Trophoblast cell (in vitro differentiated cells and primary cell): ENCODE measurements around the gene MYT1.

ENCODE experiments used
- DNase-seq, 2 donors: peaks; one replicate each; pipeline ENCODE4 v3.0.0-alpha.2; 2016
- H2AFZ ChIP-seq: 2 replicates; pipeline ENCODE4 v1.6.1; 2013; ENCODE audit warnings: low read length, moderate library complexity, mild to moderate bottlenecking; ENCODE audit not compliant: insufficient read depth, poor library complexity
- H2AK5ac ChIP-seq: 2 replicates; pipeline ENCODE4 v1.6.1; 2013; ENCODE audit warnings: mild to moderate bottlenecking, low read length
- H2BK120ac ChIP-seq: 2 replicates; pipeline ENCODE4 v1.6.1; 2013; ENCODE audit warnings: low read length, mild to moderate bottlenecking, moderate library complexity; ENCODE audit not compliant: insufficient read depth, poor library complexity
- H2BK12ac ChIP-seq: 2 replicates; pipeline ENCODE4 v1.6.1; 2013; ENCODE audit warnings: mild to moderate bottlenecking, low read length, moderate library complexity
- H2BK5ac ChIP-seq: 2 replicates; pipeline ENCODE4 v1.6.1; 2013; ENCODE audit warnings: low read length, low read depth, moderate library complexity, mild to moderate bottlenecking; ENCODE audit not compliant: poor library complexity
- H3K14ac ChIP-seq: 2 replicates; pipeline ENCODE4 v1.6.1; 2013; ENCODE audit warnings: mild to moderate bottlenecking, low read length
- H3K18ac ChIP-seq: 2 replicates; pipeline ENCODE4 v1.6.1; 2013; ENCODE audit warnings: mild to moderate bottlenecking, low read length
- H3K23ac ChIP-seq: 2 replicates; pipeline ENCODE4 v1.6.1; 2013; ENCODE audit warnings: low read length
- H3K27ac ChIP-seq: 2 replicates; pipeline ENCODE4 v1.5.1; 2013; ENCODE audit warnings: low read depth, mild to moderate bottlenecking, inconsistent platforms, low read length, moderate library complexity
- H3K27me3 ChIP-seq: 2 replicates; pipeline ENCODE4 v1.6.1; 2013; ENCODE audit warnings: inconsistent platforms, mild to moderate bottlenecking, low read length, moderate library complexity; ENCODE audit not compliant: insufficient read depth
- H3K36me3 ChIP-seq, 2 experiments: 1 replicate in 1 of 2; 2 replicates in 1 of 2; pipeline ENCODE4 v1.6.1; 2013; ENCODE audit warnings: low read length in 2 of 2, mild to moderate bottlenecking in 2 of 2, moderate library complexity in 1 of 2; ENCODE audit not compliant: insufficient read depth in 2 of 2, control insufficient read depth in 1 of 2
- H3K4ac ChIP-seq: 2 replicates; pipeline ENCODE4 v1.6.1; 2013; ENCODE audit warnings: low read depth, mild to moderate bottlenecking, low read length, moderate library complexity
- H3K4me1 ChIP-seq, 2 experiments: 1 replicate in 1 of 2; 2 replicates in 1 of 2; pipeline ENCODE4 v1.6.1; 2013; ENCODE audit warnings: low read length in 2 of 2, mild to moderate bottlenecking in 2 of 2, moderate library complexity in 1 of 2; ENCODE audit not compliant: insufficient read depth in 2 of 2, control insufficient read depth in 1 of 2
- H3K4me2 ChIP-seq: 2 replicates; pipeline ENCODE4 v1.6.1; 2013; ENCODE audit warnings: inconsistent platforms, mild to moderate bottlenecking, low read length, moderate library complexity
- H3K4me3 ChIP-seq: 2 replicates; pipeline ENCODE4 v1.5.1; 2013; ENCODE audit warnings: mild to moderate bottlenecking, low read depth, low read length, inconsistent platforms
- H3K79me1 ChIP-seq: one replicate; pipeline ENCODE4 v1.6.1; 2013; ENCODE audit warnings: low read length
- H3K79me2 ChIP-seq: 2 replicates; pipeline ENCODE4 v1.6.1; 2013; ENCODE audit warnings: low read length, mild to moderate bottlenecking; ENCODE audit not compliant: control insufficient read depth, insufficient read depth, poor library complexity
- H3K9ac ChIP-seq: 2 replicates; pipeline ENCODE4 v1.6.1; 2013; ENCODE audit warnings: mild to moderate bottlenecking, low read length
- H3K9me3 ChIP-seq: 2 replicates; pipeline ENCODE4 v1.6.1; 2013; ENCODE audit warnings: low read depth, mild to moderate bottlenecking, control low read depth, inconsistent platforms, low read length; ENCODE audit not compliant: insufficient read depth
- H4K12ac ChIP-seq: 2 replicates; pipeline ENCODE4 v1.6.1; 2013; ENCODE audit warnings: low read depth, mild to moderate bottlenecking, low read length, moderate library complexity
- H4K8ac ChIP-seq: 2 replicates; pipeline ENCODE4 v1.6.1; 2013; ENCODE audit warnings: low read depth, mild to moderate bottlenecking, low read length, moderate library complexity
- H4K91ac ChIP-seq: one replicate; pipeline ENCODE4 v1.6.1; 2013; ENCODE audit warnings: low read depth, mild to moderate bottlenecking, low read length, moderate library complexity
- WGBS: extraction: QIAGEN DNeasy Blood & Tissue Kit; methylation state at CpG from one replicate; pipeline ENCODE4 v1.1.7; 2013; ENCODE audit warnings: missing lambda C conversion rate; ENCODE audit not compliant: insufficient read length, insufficient coverage; ENCODE audit errors: extremely low coverage; 5-methylcytosine and 5-hydroxymethylcytosine counted together

The MYT1 gene

GRCh38 chr20:64257107-64257757, 93.0 kb downstream of the MYT1 start:
- Histone ChIP-seq H3K14ac (no peak overlapping the region), H2AK5ac (no peak overlapping the region), H3K27ac (no peak overlapping the region), H3K27me3 (no peaks in the 10 kb centered on the region), H3K4me1 (peaks cover 18 to 19% of the 10 kb centered on the region in 2 experiments), H3K79me2 (peaks cover 8% of the 10 kb centered on the region), H4K91ac (no peak overlapping the region), H3K79me1 (peaks cover 13% of the 10 kb centered on the region), H4K12ac (no peak overlapping the region), H4K8ac (no peak overlapping the region), H2BK5ac (no peak overlapping the region), H2BK12ac (no peak overlapping the region), H3K4me2 (no peak overlapping the region), H3K18ac (no peak overlapping the region), H2BK120ac (no peak overlapping the region), H3K4me3 (no peak overlapping the region), H2AFZ (no peak overlapping the region), H3K36me3 (peaks cover under 1 to 2% of the 10 kb centered on the region in 2 experiments), H3K23ac (no peak overlapping the region), H3K4ac (no peak overlapping the region), H3K9ac (peak overlapping the region; percentile 2), H3K9me3 (no peaks in the 10 kb centered on the region)
- DNase-seq: no peak
- 100% methylated on average over 2 of the region's 13 CpGs for WGBS

DNA sequence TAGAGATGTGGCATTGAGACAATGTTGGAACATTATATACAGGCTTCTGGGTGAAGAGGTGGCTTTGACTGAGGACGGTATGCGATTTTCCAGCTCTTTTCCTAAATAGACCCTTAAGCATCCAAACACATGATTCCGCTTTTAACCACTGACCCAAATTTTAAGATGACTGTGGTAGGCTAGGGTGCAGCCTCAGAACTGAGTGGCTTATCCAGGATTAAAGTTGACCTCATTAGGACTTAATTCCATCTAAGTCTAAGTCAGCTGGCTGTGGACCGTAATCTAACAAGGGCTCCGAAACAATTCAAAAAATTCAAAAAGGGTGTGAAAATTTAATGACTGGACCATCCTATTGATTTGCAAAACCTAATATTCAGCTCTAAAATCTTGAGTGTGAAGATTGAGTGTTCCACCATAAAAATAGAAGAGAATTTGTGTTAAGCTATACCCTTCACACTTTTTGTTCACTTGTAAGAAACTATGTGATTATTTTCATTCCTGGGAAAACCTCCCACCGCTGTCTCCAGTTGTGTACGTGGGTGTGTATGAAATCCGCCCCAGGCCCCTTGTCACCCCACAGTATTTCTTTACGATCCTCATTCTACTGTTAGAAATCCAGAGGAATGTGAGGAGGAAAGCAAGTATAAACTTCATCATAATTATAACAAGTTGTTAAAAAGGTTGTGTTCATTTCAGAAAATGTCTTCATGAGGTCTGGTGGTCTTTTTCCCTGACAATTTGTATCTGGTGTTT, 94.0 kb downstream of the MYT1 start:
- Histone ChIP-seq H2BK5ac (no peak overlapping the region), H3K27ac (no peak overlapping the region), H3K27me3 (no peaks in the 10 kb centered on the region), H3K79me1 (peaks cover 13% of the 10 kb centered on the region), H3K4ac (no peak overlapping the region), H3K14ac (no peak overlapping the region), H3K79me2 (peaks cover 8% of the 10 kb centered on the region), H3K23ac (no peak overlapping the region), H3K36me3 (peaks cover 2 to 6% of the 10 kb centered on the region in 2 experiments), H3K9ac (no peak overlapping the region), H2BK12ac (no peak overlapping the region), H2BK120ac (no peak overlapping the region), H2AK5ac (no peak overlapping the region), H4K91ac (no peak overlapping the region), H3K4me1 (peaks cover 18 to 22% of the 10 kb centered on the region in 2 experiments), H3K4me3 (no peak overlapping the region), H4K8ac (no peak overlapping the region), H3K18ac (no peak overlapping the region), H3K9me3 (peaks cover 1% of the 10 kb centered on the region), H2AFZ (no peak overlapping the region), H4K12ac (no peak overlapping the region), H3K4me2 (no peak overlapping the region)
- no CpG with 5 or more reads among the region's 9 CpGs for WGBS
- DNase-seq: no peak

GRCh38 chr20:64260239-64260638, 96.0 kb downstream of the MYT1 start:
- peaks cover 6% of the 10 kb centered on the region for H3K79me2 ChIP-seq
- H3K27me3 ChIP-seq: no peaks in the 10 kb centered on the region
- no peak overlapping the region for H2BK120ac ChIP-seq
- no peak overlapping the region for H3K4ac ChIP-seq
- H3K4me3 ChIP-seq: no peak overlapping the region
- H3K4me2 ChIP-seq: no peak overlapping the region
- peaks cover 11% of the 10 kb centered on the region for H3K79me1 ChIP-seq
- no peak overlapping the region for H2AFZ ChIP-seq
- peak overlapping the region; percentile 41 for H2BK12ac ChIP-seq
- H3K18ac ChIP-seq: no peak overlapping the region
- WGBS: no CpG with 5 or more reads among the region's 6 CpGs
- H2BK5ac ChIP-seq: no peak overlapping the region
- no peak overlapping the region for H3K9ac ChIP-seq
- H4K12ac ChIP-seq: no peak overlapping the region
- H3K36me3 ChIP-seq: peaks cover 2 to 6% of the 10 kb centered on the region in 2 experiments
- H2AK5ac ChIP-seq: peak overlapping the region; percentile 21
- H3K14ac ChIP-seq: peak overlapping the region; percentile 24
- H3K9me3 ChIP-seq: peaks cover 1% of the 10 kb centered on the region
- no peak overlapping the region for H4K8ac ChIP-seq
- H3K4me1 ChIP-seq: peaks cover 10 to 19% of the 10 kb centered on the region in 2 experiments
- H3K23ac ChIP-seq: no peak overlapping the region
- peak overlapping the region; percentile 48 for H3K27ac ChIP-seq
- DNase-seq: no peak
- peak overlapping the region; percentile 32 for H4K91ac ChIP-seq

- Histone ChIP-seq H2AFZ (no peak overlapping the region), H3K9ac (no peak overlapping the region), H3K9me3 (peaks cover 1% of the 10 kb centered on the region), H3K4me2 (no peak overlapping the region), H2BK5ac (no peak overlapping the region), H3K14ac (no peak overlapping the region), H3K27me3 (no peaks in the 10 kb centered on the region), H3K23ac (no peak overlapping the region), H4K91ac (no peak overlapping the region), H3K4ac (no peak overlapping the region), H3K79me1 (peaks cover 4% of the 10 kb centered on the region), H3K4me1 (peaks cover 10 to 19% of the 10 kb centered on the region in 2 experiments), H3K36me3 (peaks cover 2 to 9% of the 10 kb centered on the region in 2 experiments), H2BK120ac (no peak overlapping the region), H4K8ac (no peak overlapping the region), H4K12ac (no peak overlapping the region), H3K79me2 (no peaks in the 10 kb centered on the region), H3K27ac (peak overlapping the region; percentile 36), H2BK12ac (no peak overlapping the region), H3K4me3 (no peak overlapping the region), H3K18ac (no peak overlapping the region), H2AK5ac (no peak overlapping the region)
- no CpG with 5 or more reads among the region's 9 CpGs for WGBS
- DNase-seq: peak; percentile 20 to 33
These were observed 96.9 kb downstream of the MYT1 start for GRCh38 chr20:64261138-64261537.
